ENCODE measurements around the gene TTC31. TPM values are rescaled to one million over a fixed set of nuclear protein-coding genes. Genes with fewer than 3 reads are reported as not detected.
A peak's percentile ranks its signal among the peaks of the same experiment; 100 is the strongest.

Gene TTC31
- total RNA-seq, 6 donors from 2014 or later, result 18.2 to 127 (median 27.3) TPM

DNA sequence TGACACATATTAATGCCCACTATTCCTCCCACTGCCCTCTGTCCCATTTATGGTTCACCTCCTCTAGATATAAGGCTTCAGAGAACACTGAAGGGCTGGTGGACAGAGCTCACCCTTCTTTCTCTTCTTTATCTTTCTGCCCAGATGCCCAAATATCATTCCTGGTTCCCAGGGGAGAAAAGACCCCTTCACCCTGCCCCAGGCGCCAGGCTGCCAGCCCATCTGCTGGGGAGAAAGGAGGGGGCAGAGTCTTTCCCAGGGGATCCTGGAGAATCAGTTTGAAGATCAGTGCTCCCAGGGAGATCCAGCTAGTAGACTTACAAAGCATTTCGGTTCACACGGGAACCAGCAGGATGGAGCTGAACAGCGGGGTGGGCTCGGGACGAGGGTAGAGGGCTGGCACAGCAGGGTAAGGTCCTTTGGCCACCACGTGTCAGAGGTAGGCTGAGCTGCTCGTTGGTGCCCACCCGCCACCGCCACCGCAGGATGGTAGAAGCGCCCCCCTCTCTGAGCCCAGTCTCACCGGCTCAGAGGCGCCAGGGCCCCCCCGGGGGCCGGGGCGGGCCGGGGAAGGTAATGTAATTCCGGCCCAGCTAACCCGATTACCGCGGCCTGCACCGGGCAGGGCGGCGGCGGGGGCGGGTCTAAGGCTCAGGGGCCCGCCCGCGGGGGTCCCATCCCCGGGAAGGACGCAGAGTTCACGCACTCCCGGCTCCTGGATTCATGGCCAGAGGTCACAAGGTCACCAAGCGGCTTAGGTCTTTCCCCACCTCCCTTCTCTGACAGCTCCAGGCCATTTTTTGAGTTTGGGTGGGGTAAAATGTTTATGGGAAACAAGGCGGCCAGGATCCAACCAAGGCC, 30.1 kb downstream of the TTC31 start:
- ATAC-seq (ENCODE audit: low FRiP score in 2 of 2) (no peak), DNase-seq (peak in 1 of 2 donors; percentile 73)
- H3K4me1 ChIP-seq, result peaks cover 30 to 35% (median 33%) of the 10 kb centered on the region in 4 donors
- no peaks in the 10 kb centered on the region for H3K36me3 ChIP-seq
- peaks cover 6 to 62% (median 44%) of the 10 kb centered on the region in 4 donors for H3K27me3 ChIP-seq
- no peak for TF ChIP-seq EP300 (IDR thresholded peaks at IDR 0.05)
- no peak for TF ChIP-seq POLR2AphosphoS5 (IDR thresholded peaks at IDR 0.05)
- TF ChIP-seq, protein P1, sequence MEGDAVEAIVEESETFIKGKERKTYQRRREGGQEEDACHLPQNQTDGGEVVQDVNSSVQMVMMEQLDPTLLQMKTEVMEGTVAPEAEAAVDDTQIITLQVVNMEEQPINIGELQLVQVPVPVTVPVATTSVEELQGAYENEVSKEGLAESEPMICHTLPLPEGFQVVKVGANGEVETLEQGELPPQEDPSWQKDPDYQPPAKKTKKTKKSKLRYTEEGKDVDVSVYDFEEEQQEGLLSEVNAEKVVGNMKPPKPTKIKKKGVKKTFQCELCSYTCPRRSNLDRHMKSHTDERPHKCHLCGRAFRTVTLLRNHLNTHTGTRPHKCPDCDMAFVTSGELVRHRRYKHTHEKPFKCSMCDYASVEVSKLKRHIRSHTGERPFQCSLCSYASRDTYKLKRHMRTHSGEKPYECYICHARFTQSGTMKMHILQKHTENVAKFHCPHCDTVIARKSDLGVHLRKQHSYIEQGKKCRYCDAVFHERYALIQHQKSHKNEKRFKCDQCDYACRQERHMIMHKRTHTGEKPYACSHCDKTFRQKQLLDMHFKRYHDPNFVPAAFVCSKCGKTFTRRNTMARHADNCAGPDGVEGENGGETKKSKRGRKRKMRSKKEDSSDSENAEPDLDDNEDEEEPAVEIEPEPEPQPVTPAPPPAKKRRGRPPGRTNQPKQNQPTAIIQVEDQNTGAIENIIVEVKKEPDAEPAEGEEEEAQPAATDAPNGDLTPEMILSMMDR (IDR thresholded peaks at IDR 0.05), result no peak
- TF ChIP-seq POLR2A (IDR thresholded peaks at IDR 0.05), result no peak
- H3K9me3 ChIP-seq, result no peaks in the 10 kb centered on the region
- no peak overlapping the region for H3K27ac ChIP-seq
- H3K4me3 ChIP-seq, result no peak overlapping the region
- WGBS, 2 donors, result 4 to 23% methylated on average over 8 to 9 of the region's 36 CpGs

DNA sequence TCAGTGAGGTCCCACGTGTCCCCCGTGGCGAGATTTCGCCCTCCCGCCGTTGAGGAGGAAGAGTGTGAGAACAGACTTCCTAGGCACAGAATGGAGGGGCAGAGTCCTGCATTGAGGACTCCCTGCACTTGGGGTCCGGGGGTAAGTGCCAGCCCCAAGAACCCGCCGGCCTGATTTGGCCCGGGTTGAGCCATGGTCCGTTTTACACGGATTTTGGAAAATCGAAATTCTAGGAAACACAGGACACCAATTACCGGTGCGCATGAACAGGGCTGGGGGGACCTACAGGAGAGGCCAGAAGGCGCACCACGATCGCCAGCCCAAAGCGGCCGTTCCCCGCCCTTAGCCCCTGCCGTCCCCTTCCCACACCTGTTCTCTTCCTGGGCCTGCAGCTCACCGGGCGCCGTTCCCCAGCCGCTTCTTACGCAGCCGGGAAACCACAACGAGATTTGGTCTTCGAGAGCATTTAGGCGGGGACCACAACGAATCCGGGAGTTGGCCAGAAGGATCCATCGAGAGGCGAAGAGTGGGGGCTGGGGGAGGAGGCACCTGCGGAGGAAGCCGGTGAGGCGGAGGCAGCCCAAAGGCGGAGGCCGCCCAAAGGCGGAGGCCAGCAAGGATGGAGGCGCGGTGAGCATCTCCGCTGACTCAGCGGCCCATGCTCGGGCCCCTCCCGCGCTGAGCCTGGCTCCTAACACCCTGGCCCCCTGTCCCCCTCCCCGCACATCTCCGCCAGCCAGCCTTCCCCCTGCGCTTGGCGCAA, 30.9 kb downstream of the TTC31 start:
- no peak for ATAC-seq (ENCODE audit: low FRiP score in 2 of 2)
- H3K9me3 ChIP-seq, result no peaks in the 10 kb centered on the region
- peak overlapping the region in 1 of 4 donors; percentile 5 for H3K4me3 ChIP-seq
- no peaks in the 10 kb centered on the region for H3K36me3 ChIP-seq
- H3K27ac ChIP-seq, result no peak overlapping the region
- peaks cover 6 to 62% (median 44%) of the 10 kb centered on the region in 4 donors for H3K27me3 ChIP-seq
- DNase-seq, result peak in 1 of 2 donors; percentile 72
- peaks cover 25 to 31% (median 29%) of the 10 kb centered on the region in 4 donors for H3K4me1 ChIP-seq
- peak; percentile 31 to 46 for TF ChIP-seq POLR2AphosphoS5 (IDR thresholded peaks at IDR 0.05)
- no peak for TF ChIP-seq POLR2A (IDR thresholded peaks at IDR 0.05)
- WGBS, 2 donors, result 9 to 11% methylated on average over 32 to 46 of the region's 52 CpGs

DNA sequence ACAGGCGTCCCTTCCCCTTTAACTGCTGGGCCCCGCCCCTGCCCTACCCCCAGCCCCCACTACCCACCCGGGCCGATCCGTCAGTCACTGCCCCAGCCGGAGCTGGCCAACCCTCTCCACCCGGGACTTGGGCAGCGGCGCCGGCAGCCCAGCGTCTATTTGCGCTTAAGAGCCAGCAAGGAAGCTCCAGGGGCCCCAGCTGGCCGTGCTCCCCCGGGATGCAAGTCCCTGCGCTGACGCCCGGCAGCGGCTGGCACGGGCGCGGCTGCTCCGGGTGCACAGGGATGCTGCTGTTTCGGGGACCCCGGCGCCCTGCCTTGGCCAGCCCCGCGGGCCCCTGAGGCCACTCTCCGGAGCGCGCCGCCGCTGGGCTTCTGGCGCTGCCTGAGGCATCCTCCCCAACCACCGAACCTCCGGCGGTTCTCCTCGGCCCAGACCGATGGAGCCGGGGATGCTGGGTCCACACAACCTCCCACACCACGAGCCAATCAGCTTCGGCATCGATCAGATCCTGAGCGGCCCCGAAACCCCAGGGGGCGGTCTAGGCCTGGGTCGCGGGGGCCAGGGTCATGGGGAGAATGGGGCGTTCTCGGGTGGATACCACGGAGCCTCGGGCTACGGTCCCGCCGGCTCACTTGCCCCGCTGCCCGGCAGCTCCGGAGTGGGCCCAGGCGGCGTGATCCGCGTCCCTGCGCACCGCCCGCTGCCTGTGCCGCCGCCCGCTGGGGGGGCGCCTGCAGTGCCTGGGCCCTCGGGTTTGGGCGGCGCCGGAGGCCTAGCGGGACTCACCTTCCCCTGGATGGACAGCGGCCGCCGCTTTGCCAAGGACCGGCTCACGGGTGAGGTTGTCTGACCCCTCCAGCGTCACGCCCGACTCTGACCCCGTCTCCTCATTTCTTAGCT, 31.7 kb downstream of the TTC31 start, which contains the start of gene TLX2:
Gene TLX2, plus strand, starts transcription at position 83 of the 903 bp plus-strand sequence. Its CDS starts 357 bp downstream, at position 440.
- ATAC-seq (ENCODE audit: low FRiP score in 2 of 2) (peak in 1 of 2 donors; percentile 9), DNase-seq (peak in 1 of 2 donors; percentile 86)
- Histone ChIP-seq H3K27ac (no peak within 1 kb of the TSS), H3K27me3 (peaks cover 6 to 62% (median 44%) of the 10 kb centered on the region in 4 donors), H3K9me3 (no peaks in the 10 kb centered on the region), H3K4me3 (peak within 1 kb of the TSS in 1 of 4 donors; percentile 49), H3K4me1 (peaks cover 25 to 31% (median 29%) of the 10 kb centered on the region in 4 donors), H3K36me3 (no peaks in the 10 kb centered on the region)
- no peak for TF ChIP-seq POLR2A (IDR thresholded peaks at IDR 0.05)
- TF ChIP-seq, protein P1 (IDR thresholded peaks at IDR 0.05), result no peak
- no peak for TF ChIP-seq POLR2AphosphoS5 (IDR thresholded peaks at IDR 0.05)
- no peak for TF ChIP-seq EP300 (IDR thresholded peaks at IDR 0.05)
- 0 to 5% methylated on average over 2 to 37 of the region's 82 CpGs for WGBS, 2 donors

DNA sequence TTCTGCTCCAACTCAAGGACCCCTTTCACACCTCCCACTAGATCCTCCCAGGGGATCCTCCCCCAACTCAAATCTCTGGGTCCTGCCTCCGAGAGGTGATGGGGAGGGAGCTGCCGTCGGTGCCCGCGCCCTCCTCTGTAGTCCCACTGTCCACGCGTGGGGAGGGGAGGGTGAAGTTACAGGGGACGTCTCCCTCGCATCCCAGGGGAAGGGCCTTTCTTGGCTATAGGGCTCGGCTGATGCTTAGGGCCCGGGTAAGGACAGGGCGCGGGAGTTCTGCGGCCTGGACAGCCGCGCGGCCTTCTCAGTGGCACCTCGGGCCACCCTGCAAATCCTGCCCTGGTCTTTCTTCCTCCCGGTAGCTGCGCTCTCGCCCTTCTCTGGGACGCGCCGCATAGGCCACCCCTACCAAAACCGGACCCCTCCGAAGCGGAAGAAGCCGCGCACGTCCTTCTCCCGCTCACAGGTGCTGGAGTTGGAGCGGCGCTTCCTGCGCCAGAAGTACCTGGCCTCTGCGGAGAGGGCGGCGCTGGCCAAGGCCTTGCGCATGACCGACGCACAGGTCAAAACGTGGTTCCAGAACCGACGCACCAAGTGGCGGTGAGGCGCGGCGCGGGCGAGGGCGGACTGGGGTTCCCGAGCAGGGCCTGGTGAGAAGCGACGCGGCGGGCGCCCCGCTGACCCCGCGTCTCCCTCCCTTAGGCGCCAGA, 32.5 kb downstream of the TTC31 start:
- peak; percentile 9 to 29 for ATAC-seq (ENCODE audit: low FRiP score in 2 of 2)
- peak in 1 of 2 donors; percentile 89 for DNase-seq
- Histone ChIP-seq H3K4me3 (peak overlapping the region in 3 of 4 donors; percentile 36 to 49 (median 47)), H3K27ac (no peak overlapping the region), H3K9me3 (no peaks in the 10 kb centered on the region), H3K36me3 (no peaks in the 10 kb centered on the region), H3K4me1 (peaks cover 25 to 31% (median 29%) of the 10 kb centered on the region in 4 donors), H3K27me3 (peaks cover 6 to 62% (median 44%) of the 10 kb centered on the region in 4 donors)
- TF ChIP-seq, protein P1 (IDR thresholded peaks at IDR 0.05), result no peak
- TF ChIP-seq POLR2A (IDR thresholded peaks at IDR 0.05), result no peak
- no peak for TF ChIP-seq EP300 (IDR thresholded peaks at IDR 0.05)
- no peak for TF ChIP-seq POLR2AphosphoS5 (IDR thresholded peaks at IDR 0.05)
- 7 to 9% methylated on average over 6 to 29 of the region's 60 CpGs for WGBS, 2 donors
